ENCODE measurements around the gene FNDC1. TPM values are rescaled to one million over a fixed set of nuclear protein-coding genes. Genes with fewer than 3 reads are reported as not detected.

FNDC1 gene
- total RNA-seq, 1 donor from 2014 or later: 102 TPM

GRCh38 chr6:159161839-159162238, 7.4 kb upstream of the FNDC1 start:
- DNase-seq: no peak

GRCh38 chr6:159163901-159164370, 5.3 kb upstream of the FNDC1 start:
- peak; percentile 93 for DNase-seq

- peak; percentile 53 for DNase-seq
Measured at GRCh38 chr6:159168536-159169192, 536 bp upstream of the FNDC1 start.

- DNase-seq: peak; percentile 71
Measured at GRCh38 chr6:159169557-159170332, 545 bp downstream of the FNDC1 start.

- no peak for DNase-seq
Measured at GRCh38 chr6:159170333-159170672, 1.1 kb downstream of the FNDC1 start.

- peak; percentile 65 for DNase-seq
Measured at GRCh38 chr6:159170999-159171712, 2.0 kb downstream of the FNDC1 start.

GRCh38 chr6:159172091-159172491, 2.9 kb downstream of the FNDC1 start:
- DNase-seq: no peak

GRCh38 chr6:159174263-159174969, 5.2 kb downstream of the FNDC1 start:
- DNase-seq: peak; percentile 88

GRCh38 chr6:159176913-159177312, 7.7 kb downstream of the FNDC1 start:
- DNase-seq: no peak

- no peak for DNase-seq
Measured at GRCh38 chr6:159178847-159179246, 9.6 kb downstream of the FNDC1 start.

GRCh38 chr6:159180001-159180400, 10.8 kb downstream of the FNDC1 start:
- no peak for DNase-seq

GRCh38 chr6:159181914-159182313, 12.7 kb downstream of the FNDC1 start:
- no peak for DNase-seq

GRCh38 chr6:159184559-159184958, 15.4 kb downstream of the FNDC1 start:
- no peak for DNase-seq

GRCh38 chr6:159190460-159190859, 21.3 kb downstream of the FNDC1 start:
- no peak for DNase-seq

GRCh38 chr6:159193923-159194322, 24.7 kb downstream of the FNDC1 start:
- peak; percentile 31 for DNase-seq

GRCh38 chr6:159194421-159194820, 25.2 kb downstream of the FNDC1 start:
- DNase-seq: no peak

- no peak for DNase-seq
Measured at GRCh38 chr6:159196430-159196975, 27.3 kb downstream of the FNDC1 start.

- DNase-seq: no peak
Measured at GRCh38 chr6:159197251-159197650, 28.1 kb downstream of the FNDC1 start.

- DNase-seq: no peak
Measured at GRCh38 chr6:159201336-159201735, 32.1 kb downstream of the FNDC1 start.

- DNase-seq: peak; percentile 5
Measured at GRCh38 chr6:159203304-159204005, 34.3 kb downstream of the FNDC1 start.

GRCh38 chr6:159204605-159205004, 35.4 kb downstream of the FNDC1 start:
- DNase-seq: no peak

- DNase-seq: no peak
Measured at GRCh38 chr6:159212028-159212427, 42.8 kb downstream of the FNDC1 start.

All from tongue (tissue), 2 donors.